ENCODE results near the gene PGBD1.

The PGBD1 gene

DNA sequence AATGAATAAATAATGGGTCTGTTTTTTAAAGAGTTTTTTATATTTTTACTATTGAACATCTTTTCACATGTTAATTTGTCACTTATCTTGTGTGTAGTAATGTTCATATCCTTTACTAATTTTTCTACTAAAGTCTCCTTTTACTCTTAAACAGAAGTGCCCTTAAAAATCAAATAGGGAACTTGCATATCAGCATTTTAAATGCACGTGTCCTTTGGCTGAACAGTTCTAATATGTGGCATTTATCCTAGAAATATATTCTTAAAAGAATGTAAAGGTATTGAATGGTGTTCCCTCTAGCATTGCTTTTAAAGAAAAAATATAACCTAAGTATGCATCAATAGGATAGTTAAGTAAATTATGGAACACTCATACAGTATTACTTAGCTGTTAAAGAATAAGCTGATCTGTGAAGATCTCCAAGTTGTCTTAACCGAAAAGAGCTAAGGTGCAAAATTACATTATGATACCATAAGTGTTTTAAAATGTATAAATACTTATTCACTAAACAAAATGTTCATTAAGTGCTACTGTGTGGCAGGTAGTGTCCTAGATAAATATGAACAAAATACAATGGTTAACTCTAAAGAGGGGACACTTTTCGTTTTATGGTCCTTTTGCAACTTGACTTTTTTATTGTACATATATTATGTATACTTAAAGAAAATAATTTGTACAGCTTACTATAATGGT lies 631 bp upstream of the PGBD1 start:
- no peak for TF ChIP-seq TAF1 (IDR thresholded peaks at IDR 0.05; ENCODE audit: borderline replicate concordance, insufficient read depth, low read length)
- TF ChIP-seq POLR2AphosphoS5 (IDR thresholded peaks at IDR 0.05; ENCODE audit: low read depth, low read length): no peak
- TF ChIP-seq, protein P1, sequence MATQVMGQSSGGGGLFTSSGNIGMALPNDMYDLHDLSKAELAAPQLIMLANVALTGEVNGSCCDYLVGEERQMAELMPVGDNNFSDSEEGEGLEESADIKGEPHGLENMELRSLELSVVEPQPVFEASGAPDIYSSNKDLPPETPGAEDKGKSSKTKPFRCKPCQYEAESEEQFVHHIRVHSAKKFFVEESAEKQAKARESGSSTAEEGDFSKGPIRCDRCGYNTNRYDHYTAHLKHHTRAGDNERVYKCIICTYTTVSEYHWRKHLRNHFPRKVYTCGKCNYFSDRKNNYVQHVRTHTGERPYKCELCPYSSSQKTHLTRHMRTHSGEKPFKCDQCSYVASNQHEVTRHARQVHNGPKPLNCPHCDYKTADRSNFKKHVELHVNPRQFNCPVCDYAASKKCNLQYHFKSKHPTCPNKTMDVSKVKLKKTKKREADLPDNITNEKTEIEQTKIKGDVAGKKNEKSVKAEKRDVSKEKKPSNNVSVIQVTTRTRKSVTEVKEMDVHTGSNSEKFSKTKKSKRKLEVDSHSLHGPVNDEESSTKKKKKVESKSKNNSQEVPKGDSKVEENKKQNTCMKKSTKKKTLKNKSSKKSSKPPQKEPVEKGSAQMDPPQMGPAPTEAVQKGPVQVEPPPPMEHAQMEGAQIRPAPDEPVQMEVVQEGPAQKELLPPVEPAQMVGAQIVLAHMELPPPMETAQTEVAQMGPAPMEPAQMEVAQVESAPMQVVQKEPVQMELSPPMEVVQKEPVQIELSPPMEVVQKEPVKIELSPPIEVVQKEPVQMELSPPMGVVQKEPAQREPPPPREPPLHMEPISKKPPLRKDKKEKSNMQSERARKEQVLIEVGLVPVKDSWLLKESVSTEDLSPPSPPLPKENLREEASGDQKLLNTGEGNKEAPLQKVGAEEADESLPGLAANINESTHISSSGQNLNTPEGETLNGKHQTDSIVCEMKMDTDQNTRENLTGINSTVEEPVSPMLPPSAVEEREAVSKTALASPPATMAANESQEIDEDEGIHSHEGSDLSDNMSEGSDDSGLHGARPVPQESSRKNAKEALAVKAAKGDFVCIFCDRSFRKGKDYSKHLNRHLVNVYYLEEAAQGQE (IDR thresholded peaks at IDR 0.05; ENCODE audit: insufficient read depth in 1 of 2, low read depth in 2 of 2, low read length in 2 of 2): no peak
- no peak for TF ChIP-seq FOXP2 (optimal IDR thresholded peaks at IDR 0.05; ENCODE audit: borderline replicate concordance, extremely low read depth, extremely low read length, insufficient read depth)
- TF ChIP-seq SIN3A (IDR thresholded peaks at IDR 0.05; ENCODE audit: borderline replicate concordance, insufficient read depth, low read length): no peak

DNA sequence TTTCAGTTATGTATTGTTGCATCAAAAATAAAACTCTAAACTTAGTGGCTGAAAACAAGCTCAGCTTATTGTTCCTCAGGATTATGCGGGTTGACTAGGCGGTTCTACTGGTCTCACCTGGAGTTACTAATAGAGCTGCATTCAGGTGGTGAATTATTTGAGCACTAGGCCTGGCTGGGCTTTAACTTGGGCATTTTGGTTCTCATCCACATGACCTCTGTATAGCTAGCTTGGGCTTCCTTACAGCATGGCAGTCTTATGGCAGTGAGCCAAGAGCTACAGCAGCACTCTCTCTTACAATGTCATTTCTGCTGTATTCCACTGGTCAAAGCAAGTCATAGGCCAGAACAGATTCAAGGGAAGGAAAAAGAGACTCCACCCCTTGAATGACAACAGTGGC lies 1.6 kb downstream of the PGBD1 start:
- TF ChIP-seq, protein P1 (IDR thresholded peaks at IDR 0.05; ENCODE audit: insufficient read depth in 1 of 2, low read depth in 2 of 2, low read length in 2 of 2): no peak
- TF ChIP-seq FOXP2 (optimal IDR thresholded peaks at IDR 0.05; ENCODE audit: borderline replicate concordance, extremely low read depth, extremely low read length, insufficient read depth) (no peak), SIN3A (IDR thresholded peaks at IDR 0.05; ENCODE audit: borderline replicate concordance, insufficient read depth, low read length) (no peak), TAF1 (IDR thresholded peaks at IDR 0.05; ENCODE audit: borderline replicate concordance, insufficient read depth, low read length) (no peak), POLR2AphosphoS5 (IDR thresholded peaks at IDR 0.05; ENCODE audit: low read depth, low read length) (no peak)

DNA sequence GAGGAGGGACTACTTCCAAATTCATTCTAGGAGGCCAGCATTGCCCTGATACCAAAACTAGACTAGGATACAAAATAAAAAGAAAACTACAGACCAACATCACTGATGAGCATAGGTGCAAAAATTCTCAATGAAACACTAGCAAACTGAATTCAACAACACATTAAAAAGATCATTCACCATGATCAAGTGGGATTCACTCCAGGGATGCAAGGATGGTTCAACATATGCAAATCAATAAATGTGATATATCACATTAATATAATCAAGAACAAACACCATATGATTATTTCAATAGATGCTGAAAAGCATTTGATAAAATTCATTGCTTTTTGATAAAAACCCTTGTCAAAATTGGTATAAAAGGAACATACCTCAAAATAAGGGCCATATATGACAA lies 10.2 kb downstream of the PGBD1 start:
- no peak for TF ChIP-seq SIN3A (IDR thresholded peaks at IDR 0.05; ENCODE audit: borderline replicate concordance, insufficient read depth, low read length)
- no peak for TF ChIP-seq POLR2AphosphoS5 (IDR thresholded peaks at IDR 0.05; ENCODE audit: low read depth, low read length)
- TF ChIP-seq, protein P1 (IDR thresholded peaks at IDR 0.05; ENCODE audit: insufficient read depth in 1 of 2, low read depth in 2 of 2, low read length in 2 of 2): no peak
- no peak for TF ChIP-seq TAF1 (IDR thresholded peaks at IDR 0.05; ENCODE audit: borderline replicate concordance, insufficient read depth, low read length)
- no peak for TF ChIP-seq FOXP2 (optimal IDR thresholded peaks at IDR 0.05; ENCODE audit: borderline replicate concordance, extremely low read depth, extremely low read length, insufficient read depth)

DNA sequence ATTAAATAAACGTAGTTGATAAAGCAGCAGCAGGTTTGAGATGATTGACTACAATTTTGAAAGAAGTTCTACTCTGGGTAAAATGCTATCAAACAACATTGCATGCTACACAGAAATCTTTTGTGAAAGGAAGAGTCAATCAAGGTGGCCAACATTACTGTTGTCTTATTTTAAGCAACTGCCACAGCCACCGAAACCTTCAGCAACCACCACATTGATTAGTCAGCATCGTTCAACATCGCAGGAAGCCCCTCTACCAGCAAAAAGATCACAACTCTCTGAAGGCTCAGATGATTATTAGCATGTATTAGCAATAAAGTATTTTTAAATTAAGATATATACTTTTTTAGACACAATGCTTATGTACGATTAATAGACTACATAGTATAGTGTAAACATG lies 14.0 kb downstream of the PGBD1 start:
- TF ChIP-seq TAF1 (IDR thresholded peaks at IDR 0.05; ENCODE audit: borderline replicate concordance, insufficient read depth, low read length): no peak
- TF ChIP-seq, protein P1 (IDR thresholded peaks at IDR 0.05; ENCODE audit: insufficient read depth in 1 of 2, low read depth in 2 of 2, low read length in 2 of 2): no peak
- TF ChIP-seq POLR2AphosphoS5 (IDR thresholded peaks at IDR 0.05; ENCODE audit: low read depth, low read length): no peak

All from PFSK-1 (cell line).